GM19238 (cell line): ENCODE data around the gene ELMO2.
A peak's percentile ranks its signal among the peaks of the same experiment; 100 is the strongest.

Experiments used
- DNase-seq: peaks from one replicate; pipeline ENCODE4 v3.0.0; 2011; ENCODE audit warnings: low spot score; ENCODE audit not compliant: insufficient read length

ELMO2 gene

GRCh38 chr20:46352370-46352938 lies 54.0 kb downstream of the ELMO2 start:
- DNase-seq = no peak

GRCh38 chr20:46351357-46352058 lies 54.9 kb downstream of the ELMO2 start:
- DNase-seq = no peak

- no peak for DNase-seq
These were observed 55.5 kb downstream of the ELMO2 start for GRCh38 chr20:46350986-46351267.

GRCh38 chr20:46350201-46350985 lies 56.0 kb downstream of the ELMO2 start:
- peak; percentile 66 for DNase-seq

- no peak for DNase-seq
These were observed 56.7 kb downstream of the ELMO2 start for GRCh38 chr20:46349742-46350056.

GRCh38 chr20:46349035-46349741 lies 57.2 kb downstream of the ELMO2 start:
- DNase-seq = no peak

GRCh38 chr20:46347841-46348803 lies 58.3 kb downstream of the ELMO2 start:
- DNase-seq = no peak

GRCh38 chr20:46346770-46347169 lies 59.6 kb downstream of the ELMO2 start:
- no peak for DNase-seq

- DNase-seq = no peak
These were observed 61.8 kb downstream of the ELMO2 start for GRCh38 chr20:46344488-46345162.

- DNase-seq = no peak
These were observed 62.4 kb downstream of the ELMO2 start for GRCh38 chr20:46343975-46344357.

- DNase-seq = no peak
These were observed 63.0 kb downstream of the ELMO2 start for GRCh38 chr20:46343348-46343974.

GRCh38 chr20:46342451-46343347 lies 63.7 kb downstream of the ELMO2 start:
- DNase-seq = no peak

GRCh38 chr20:46342010-46342378 lies 64.4 kb downstream of the ELMO2 start:
- DNase-seq = no peak

GRCh38 chr20:46341074-46342009 lies 65.1 kb downstream of the ELMO2 start:
- no peak for DNase-seq

- DNase-seq = no peak
These were observed 67.4 kb downstream of the ELMO2 start for GRCh38 chr20:46339037-46339436.

GRCh38 chr20:46336735-46337134 lies 69.7 kb downstream of the ELMO2 start:
- no peak for DNase-seq

GRCh38 chr20:46334303-46334904 lies 72.0 kb downstream of the ELMO2 start:
- DNase-seq = no peak
